BJ (cell line): ENCODE data around the gene CCDC69. TPM values are rescaled to one million over a fixed set of nuclear protein-coding genes. Genes with fewer than 3 reads are reported as not detected.
A peak's percentile ranks its signal among the peaks of the same experiment; 100 is the strongest.

Experiments used
- CTCF ChIA-PET: fragments of 350-600 bp; formaldehyde crosslinking; extraction: SDS; loops from one replicate; lab custom pipeline; 2021; ENCODE audit warnings: antibody characterized with exemption, inconsistent platforms; lab: Yijun Ruan, JAX
- POLR2A ChIA-PET: fragments of 300-600 bp; sonication (Branson Sonifier 250); formaldehyde crosslinking; extraction: SDS; loops from one replicate; lab custom pipeline; 2021; ENCODE audit warnings: antibody characterized with exemption; lab: Charles Lee
- DNase-seq: peaks from one replicate; pipeline ENCODE4 v3.0.0-alpha.2; 2011; ENCODE audit warnings: low read depth
- H3K27me3 ChIP-seq: 2 replicates; pipeline ENCODE4 v1.6.0; 2011; ENCODE audit warnings: low read length; ENCODE audit not compliant: control insufficient read depth, insufficient read depth
- H3K36me3 ChIP-seq: 2 replicates; pipeline ENCODE4 v1.5.1; 2011; ENCODE audit warnings: low read length; ENCODE audit not compliant: control insufficient read depth, insufficient read depth
- H3K4me3 ChIP-seq: 2 replicates; pipeline ENCODE4 v1.5.1; 2011; ENCODE audit warnings: low read depth, mild to moderate bottlenecking, control low read depth, low read length
- polyA minus RNA-seq: library from RNA; depleted of rRNA, polyadenylated mRNA; stranded (reverse); fragments of >200 nt; gene quantifications from 2 replicates; pipeline ENCODE4 v1.2.3, GENCODE V29; 2011; rRNA and poly(A)+ RNA removed
- polyA plus RNA-seq: library from polyadenylated mRNA; depleted of rRNA; stranded (reverse); fragments of >200 nt; gene quantifications from 2 replicates; pipeline ENCODE4 v1.2.3, GENCODE V29; 2011; rRNA removed
- TF ChIP-seq, protein P1 (sequence below): IDR thresholded peaks from 2 replicates; pipeline ENCODE4 v1.5.1; 2011; ENCODE audit warnings: low read depth, mild to moderate bottlenecking, control low read depth, inconsistent platforms, low read length, moderate library complexity; ENCODE audit not compliant: insufficient read depth

CCDC69 gene
- 0.93 and 1.0 TPM in 2 replicates for polyA plus RNA-seq
- polyA minus RNA-seq = 0.41 and 0.62 TPM in 2 replicates

- TF ChIP-seq, protein P1, sequence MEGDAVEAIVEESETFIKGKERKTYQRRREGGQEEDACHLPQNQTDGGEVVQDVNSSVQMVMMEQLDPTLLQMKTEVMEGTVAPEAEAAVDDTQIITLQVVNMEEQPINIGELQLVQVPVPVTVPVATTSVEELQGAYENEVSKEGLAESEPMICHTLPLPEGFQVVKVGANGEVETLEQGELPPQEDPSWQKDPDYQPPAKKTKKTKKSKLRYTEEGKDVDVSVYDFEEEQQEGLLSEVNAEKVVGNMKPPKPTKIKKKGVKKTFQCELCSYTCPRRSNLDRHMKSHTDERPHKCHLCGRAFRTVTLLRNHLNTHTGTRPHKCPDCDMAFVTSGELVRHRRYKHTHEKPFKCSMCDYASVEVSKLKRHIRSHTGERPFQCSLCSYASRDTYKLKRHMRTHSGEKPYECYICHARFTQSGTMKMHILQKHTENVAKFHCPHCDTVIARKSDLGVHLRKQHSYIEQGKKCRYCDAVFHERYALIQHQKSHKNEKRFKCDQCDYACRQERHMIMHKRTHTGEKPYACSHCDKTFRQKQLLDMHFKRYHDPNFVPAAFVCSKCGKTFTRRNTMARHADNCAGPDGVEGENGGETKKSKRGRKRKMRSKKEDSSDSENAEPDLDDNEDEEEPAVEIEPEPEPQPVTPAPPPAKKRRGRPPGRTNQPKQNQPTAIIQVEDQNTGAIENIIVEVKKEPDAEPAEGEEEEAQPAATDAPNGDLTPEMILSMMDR = peak; percentile 41
- DNase-seq = peak; percentile 4
- CTCF ChIA-PET = interaction anchor here (0.6 to 1.9 kb wide), 7 partner anchors 9 to 97 kb away, joined by 3 to 11 read pairs (median 3); no protein-coding TSS in a partner anchor
- H3K27me3 ChIP-seq = no peaks in the 10 kb centered on the region
- H3K4me3 ChIP-seq = peak within 1 kb of the TSS; percentile 61
- POLR2A ChIA-PET = interaction anchor here (0.5 to 0.7 kb wide), 3 partner anchors 29 to 457 kb away, joined by 3 to 14 read pairs (median 4); no protein-coding TSS in a partner anchor
- H3K36me3 ChIP-seq = no peaks in the 10 kb centered on the region
Observed at GRCh38 chr5:151223447-151224264, at the start of gene CCDC69. Gene CCDC69 (minus strand): TSS chr5:151224092. CDS start chr5:151223970, 122 bp downstream.

DNA sequence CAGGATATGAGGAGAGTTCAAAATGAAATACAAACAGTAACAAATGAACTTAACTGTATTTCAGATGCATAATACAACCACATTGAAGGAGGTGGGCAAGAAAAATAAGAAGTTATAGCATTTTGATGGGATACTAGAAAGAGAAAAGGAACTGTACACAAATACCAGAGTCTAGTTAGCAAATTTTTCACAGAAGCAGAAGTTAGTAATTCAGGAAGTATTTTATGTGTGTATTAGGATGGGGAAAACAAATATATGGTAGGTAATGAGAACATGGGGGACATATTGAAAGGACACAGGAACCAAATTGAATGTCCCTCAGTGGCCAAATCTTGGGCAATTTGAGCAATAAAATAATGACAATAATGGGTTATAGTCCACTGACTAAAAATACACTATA, 47.4 kb upstream of the CCDC69 start:
- DNase-seq = no peak
- POLR2A ChIA-PET = no interaction called here
- Histone ChIP-seq H3K4me3 (no peak overlapping the region), H3K27me3 (no peaks in the 10 kb centered on the region), H3K36me3 (no peaks in the 10 kb centered on the region; the same call in 1 of the 2 replicates)
- TF ChIP-seq, protein P1 = no peak
- CTCF ChIA-PET = no interaction called here

DNA sequence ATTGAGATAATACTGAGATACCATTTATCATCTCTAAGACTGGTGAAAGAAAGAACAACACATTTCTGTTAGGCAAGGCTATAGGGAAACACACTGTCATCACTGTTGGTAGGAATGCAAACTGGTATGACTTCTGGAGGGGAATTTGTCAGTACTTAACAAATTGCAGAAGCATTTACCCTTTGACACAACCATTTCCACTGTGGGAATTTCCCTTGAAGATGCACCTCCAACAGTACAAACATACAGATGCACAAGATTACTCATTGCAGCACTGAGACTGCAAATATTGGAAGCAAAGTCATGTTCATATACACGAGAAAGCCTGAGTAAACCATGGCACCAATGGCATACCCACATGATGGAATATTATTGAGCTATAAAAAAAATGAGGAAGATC, 46.7 kb upstream of the CCDC69 start:
- H3K36me3 ChIP-seq = no peaks in the 10 kb centered on the region; the same call in 1 of the 2 replicates
- TF ChIP-seq, protein P1 = no peak
- CTCF ChIA-PET = no interaction called here
- POLR2A ChIA-PET = no interaction called here
- peak; percentile 16 for DNase-seq
- no peaks in the 10 kb centered on the region for H3K27me3 ChIP-seq
- H3K4me3 ChIP-seq = no peak overlapping the region

DNA sequence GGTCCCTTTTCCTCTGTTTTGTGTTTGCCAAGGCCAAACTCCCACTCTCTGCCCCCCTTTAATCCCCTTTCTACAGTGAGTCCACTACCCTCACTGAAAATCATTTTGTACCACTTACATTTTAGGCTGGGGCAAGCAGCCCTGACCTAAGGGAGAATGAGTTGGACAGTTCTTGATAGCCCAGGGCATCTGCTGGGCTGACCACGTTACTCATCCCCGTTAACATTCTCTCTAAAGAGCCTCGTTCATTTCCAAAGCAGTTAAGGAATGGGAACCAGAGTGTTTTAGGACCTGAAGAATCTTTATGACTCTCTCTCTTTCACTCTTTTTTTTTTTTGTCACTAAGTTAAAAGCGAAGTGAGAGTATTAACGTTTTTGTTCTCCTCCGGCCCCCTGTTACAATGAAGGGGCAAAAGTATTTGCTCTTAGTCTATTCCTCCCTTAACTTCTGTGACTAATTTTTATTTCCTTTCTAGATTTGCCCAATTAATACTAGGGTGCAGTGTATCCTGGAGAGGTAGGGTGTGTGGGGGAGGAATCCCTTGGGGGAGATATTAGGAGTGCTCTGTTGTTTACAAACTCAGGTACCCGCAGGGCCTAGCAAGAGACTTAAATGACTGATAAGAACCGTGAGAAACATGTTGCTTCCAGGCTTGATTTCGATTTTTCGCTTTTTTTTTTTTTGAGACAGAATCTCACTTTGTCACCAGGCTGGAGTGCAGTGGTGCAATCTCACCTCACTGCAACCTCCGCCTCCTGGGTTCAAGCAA, 43.8 kb upstream of the CCDC69 start:
- POLR2A ChIA-PET = no interaction called here
- H3K36me3 ChIP-seq = no peaks in the 10 kb centered on the region; the same call in 1 of the 2 replicates
- CTCF ChIA-PET = no interaction called here
- TF ChIP-seq, protein P1 = no peak
- DNase-seq = peak; percentile 41
- no peak overlapping the region for H3K4me3 ChIP-seq
- no peaks in the 10 kb centered on the region for H3K27me3 ChIP-seq

GRCh38 chr5:151264113-151264512, 40.2 kb upstream of the CCDC69 start:
- no peaks in the 10 kb centered on the region for H3K27me3 ChIP-seq
- no peaks in the 10 kb centered on the region; the same call in 1 of the 2 replicates for H3K36me3 ChIP-seq
- ChIA-PET POLR2A (no interaction called here), CTCF (interaction anchor here (0.6 to 1.3 kb wide), 2 partner anchors 14 to 1729 kb away, joined by 3 to 4 read pairs; no protein-coding TSS in a partner anchor)
- TF ChIP-seq, protein P1 = no peak
- no peak overlapping the region for H3K4me3 ChIP-seq
- DNase-seq = no peak
